Neural cell (in vitro differentiated cells): ENCODE results near the gene PIANP. TPM values are rescaled to one million over a fixed set of nuclear protein-coding genes. Genes with fewer than 3 reads are reported as not detected.

Experiments used
- H2AFZ ChIP-seq: fragments of 200-600, 300-800 bp; sonication (generic), shearing (Covaris generic); 2 replicates; pipeline ENCODE4 v1.6.0; 2014; ENCODE audit warnings: low read depth, mild to moderate bottlenecking, antibody characterized with exemption, low read length, moderate library complexity
- H3F3A ChIP-seq: fragments of 200-600 bp; shearing (Covaris generic); 2 replicates; pipeline ENCODE4 v1.6.1; 2016; ENCODE audit warnings: mild to moderate bottlenecking, moderate library complexity, mixed read lengths, antibody characterized with exemption, low read length; ENCODE audit not compliant: insufficient read depth, poor library complexity, severe bottlenecking
- H3K27ac ChIP-seq: fragments of 200-600, 300-800 bp; sonication (generic), shearing (Covaris generic); 2 replicates; pipeline ENCODE4 v1.5.1; 2014; ENCODE audit warnings: mild to moderate bottlenecking, low read length, moderate library complexity
- H3K27me3 ChIP-seq: fragments of 300-800, 200-600 bp; sonication (generic), shearing (Covaris generic); 2 replicates; pipeline ENCODE4 v1.6.0; 2014; ENCODE audit warnings: mild to moderate bottlenecking, low read depth, low read length, moderate library complexity; ENCODE audit not compliant: insufficient read depth
- H3K36me3 ChIP-seq: fragments of 300-800, 200-600 bp; sonication (generic), shearing (Covaris generic); 2 replicates; pipeline ENCODE4 v1.5.1; 2014; ENCODE audit warnings: mild to moderate bottlenecking, antibody characterized with exemption, low read length, moderate library complexity; ENCODE audit not compliant: insufficient read depth
- H3K4me2 ChIP-seq: fragments of 300-800, 200-600 bp; sonication (generic), shearing (Covaris generic); 2 replicates; pipeline ENCODE4 v1.6.0; 2014; ENCODE audit warnings: mild to moderate bottlenecking, low read length
- H3K4me3 ChIP-seq: fragments of 300-800, 200-600 bp; sonication (generic), shearing (Covaris generic); 2 replicates; pipeline ENCODE4 v1.5.1; 2014; ENCODE audit warnings: mild to moderate bottlenecking, low read length, moderate library complexity
- H3K79me2 ChIP-seq: fragments of 200-600 bp; shearing (Covaris generic); replicated peaks from 2 replicates; pipeline ENCODE4 v1.6.0; 2014; ENCODE audit warnings: mild to moderate bottlenecking, low read length, moderate library complexity; ENCODE audit not compliant: insufficient read depth
- H3K9ac ChIP-seq: fragments of 300-800, 200-600 bp; sonication (generic), shearing (Covaris generic); 2 replicates; pipeline ENCODE4 v1.6.1; 2016; ENCODE audit warnings: mild to moderate bottlenecking, low read length, mixed read lengths
- H3K9me2 ChIP-seq: fragments of 200-600 bp; shearing (Covaris generic); 2 replicates; pipeline ENCODE4 v1.6.1; 2016; ENCODE audit warnings: mild to moderate bottlenecking, low read length, mixed read lengths; ENCODE audit not compliant: insufficient read depth
- H3K9me3 ChIP-seq: fragments of 200-600, 300-800 bp; sonication (generic), shearing (Covaris generic); 2 replicates; pipeline ENCODE4 v1.6.1; 2016; ENCODE audit warnings: mild to moderate bottlenecking, mixed run types, low read length, moderate library complexity, mixed read lengths
- H4K20me1 ChIP-seq: fragments of 200-600 bp; shearing (Covaris generic); 2 replicates; pipeline ENCODE4 v1.6.1; 2016; ENCODE audit warnings: mild to moderate bottlenecking, mixed run types; ENCODE audit not compliant: insufficient read depth
- CTCF ChIP-seq: fragments of 450-650 bp; IDR thresholded peaks from 2 replicates; pipeline ENCODE4 v1.5.1; 2014; ENCODE audit warnings: antibody characterized with exemption, mild to moderate bottlenecking, moderate library complexity; ENCODE audit not compliant: poor library complexity, severe bottlenecking
- EP300 ChIP-seq: fragments of 450-650 bp; conservative IDR thresholded peaks from 2 replicates; pipeline ENCODE4 v1.6.1; 2014; ENCODE audit warnings: antibody characterized with exemption, mild to moderate bottlenecking, moderate library complexity; ENCODE audit not compliant: poor library complexity, severe bottlenecking
- EZH2 ChIP-seq: fragments of 200-600, 300-800 bp; shearing (Covaris generic), sonication (generic); IDR thresholded peaks from 2 replicates; pipeline ENCODE4 v1.6.1; 2014; ENCODE audit warnings: antibody characterized with exemption, low read length, borderline replicate concordance, mild to moderate bottlenecking; ENCODE audit not compliant: insufficient read depth, poor library complexity, severe bottlenecking
- MXI1 ChIP-seq: fragments of 450-650 bp; conservative IDR thresholded peaks from 2 replicates; pipeline ENCODE4 v1.6.1; 2014; ENCODE audit warnings: antibody characterized with exemption, mild to moderate bottlenecking; ENCODE audit not compliant: poor library complexity, severe bottlenecking
- POLR2AphosphoS5 ChIP-seq: IDR thresholded peaks from 2 replicates; pipeline ENCODE4 v1.6.1; 2012
- RAD21 ChIP-seq: fragments of 450-650 bp; conservative IDR thresholded peaks from 2 replicates; pipeline ENCODE4 v1.6.1; 2014; ENCODE audit warnings: antibody characterized with exemption, mild to moderate bottlenecking, moderate library complexity
- SMC3 ChIP-seq: fragments of 450-650 bp; conservative IDR thresholded peaks from 2 replicates; pipeline ENCODE4 v1.6.1; 2014; ENCODE audit warnings: antibody characterized with exemption, mild to moderate bottlenecking, moderate library complexity; ENCODE audit not compliant: poor library complexity
- TAF1 ChIP-seq: IDR thresholded peaks from 2 replicates; pipeline ENCODE4 v1.6.1; 2012; ENCODE audit warnings: low read depth
- polyA plus RNA-seq: library from polyadenylated mRNA; depleted of rRNA; stranded (reverse); fragments of >200 nt; gene quantifications from 2 replicates; pipeline ENCODE4 v1.2.3, GENCODE V29; 2014
- TF ChIP-seq, protein P1 (sequence below): IDR thresholded peaks from 2 replicates; pipeline ENCODE4 v1.6.1; 2012; ENCODE audit warnings: borderline replicate concordance

PIANP gene
- polyA plus RNA-seq, 1 donor from 2014 or later = 4.4 TPM

- Histone ChIP-seq H3K9me2 (no peaks in the 10 kb centered on the region), H3K9ac (no peak overlapping the region), H3F3A (no peaks in the 10 kb centered on the region), H3K79me2 (peaks cover 84% of the 10 kb centered on the region), H3K4me2 (no peak overlapping the region), H3K9me3 (no peaks in the 10 kb centered on the region), H3K27ac (no peak overlapping the region), H2AFZ (no peak overlapping the region), H4K20me1 (no peaks in the 10 kb centered on the region), H3K36me3 (no peaks in the 10 kb centered on the region), H3K27me3 (no peaks in the 10 kb centered on the region), H3K4me3 (peak overlapping the region; percentile 95)
- no peak for TF ChIP-seq MXI1
- no peak for TF ChIP-seq TAF1
- TF ChIP-seq CTCF = no peak
- no peak for TF ChIP-seq EP300
- no peak for TF ChIP-seq EZH2
- no peak for TF ChIP-seq SMC3
- no peak for TF ChIP-seq RAD21
- TF ChIP-seq POLR2AphosphoS5 = no peak
These were observed 14.8 kb downstream of the PIANP start for GRCh38 chr12:6685814-6686213.

DNA sequence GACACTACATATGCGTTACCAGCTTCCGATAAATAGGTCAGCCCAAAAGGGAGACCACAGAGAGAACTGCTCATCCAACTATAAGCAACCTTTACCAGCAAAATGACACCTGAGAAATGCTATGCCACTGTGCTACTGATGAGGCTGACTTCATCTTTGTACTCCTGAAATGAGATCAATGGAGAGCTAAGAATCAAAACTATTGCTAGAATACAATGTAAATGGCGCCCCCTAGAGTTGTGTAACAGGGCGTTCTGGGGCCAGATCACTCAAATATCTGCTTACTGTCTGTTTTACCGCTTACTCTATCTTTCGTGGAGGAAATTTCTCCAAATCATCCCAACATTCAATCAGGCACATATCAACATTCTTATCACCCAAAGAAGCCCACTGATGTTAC, 16.0 kb downstream of the PIANP start:
- Histone ChIP-seq H3K9me2 (no peaks in the 10 kb centered on the region), H3K27me3 (no peaks in the 10 kb centered on the region), H4K20me1 (no peaks in the 10 kb centered on the region), H3K9ac (peak overlapping the region; percentile 15), H2AFZ (no peak overlapping the region), H3K9me3 (no peaks in the 10 kb centered on the region), H3K36me3 (no peaks in the 10 kb centered on the region), H3K79me2 (peaks cover 77% of the 10 kb centered on the region), H3K4me3 (peak overlapping the region; percentile 39), H3F3A (no peaks in the 10 kb centered on the region), H3K4me2 (peak overlapping the region; percentile 22), H3K27ac (no peak overlapping the region)
- TF ChIP-seq RAD21 = peak; percentile 68
- TF ChIP-seq TAF1 = no peak
- TF ChIP-seq CTCF = peak; percentile 73
- peak; percentile 64 for TF ChIP-seq SMC3

- Histone ChIP-seq H3F3A (no peaks in the 10 kb centered on the region), H3K9me3 (no peaks in the 10 kb centered on the region), H3K36me3 (no peaks in the 10 kb centered on the region), H3K27ac (no peak overlapping the region), H3K9ac (no peak overlapping the region), H2AFZ (no peak overlapping the region), H3K9me2 (no peaks in the 10 kb centered on the region), H4K20me1 (no peaks in the 10 kb centered on the region), H3K4me3 (no peak overlapping the region), H3K4me2 (no peak overlapping the region), H3K79me2 (peaks cover 13% of the 10 kb centered on the region), H3K27me3 (no peaks in the 10 kb centered on the region)
- TF ChIP-seq, protein P1, sequence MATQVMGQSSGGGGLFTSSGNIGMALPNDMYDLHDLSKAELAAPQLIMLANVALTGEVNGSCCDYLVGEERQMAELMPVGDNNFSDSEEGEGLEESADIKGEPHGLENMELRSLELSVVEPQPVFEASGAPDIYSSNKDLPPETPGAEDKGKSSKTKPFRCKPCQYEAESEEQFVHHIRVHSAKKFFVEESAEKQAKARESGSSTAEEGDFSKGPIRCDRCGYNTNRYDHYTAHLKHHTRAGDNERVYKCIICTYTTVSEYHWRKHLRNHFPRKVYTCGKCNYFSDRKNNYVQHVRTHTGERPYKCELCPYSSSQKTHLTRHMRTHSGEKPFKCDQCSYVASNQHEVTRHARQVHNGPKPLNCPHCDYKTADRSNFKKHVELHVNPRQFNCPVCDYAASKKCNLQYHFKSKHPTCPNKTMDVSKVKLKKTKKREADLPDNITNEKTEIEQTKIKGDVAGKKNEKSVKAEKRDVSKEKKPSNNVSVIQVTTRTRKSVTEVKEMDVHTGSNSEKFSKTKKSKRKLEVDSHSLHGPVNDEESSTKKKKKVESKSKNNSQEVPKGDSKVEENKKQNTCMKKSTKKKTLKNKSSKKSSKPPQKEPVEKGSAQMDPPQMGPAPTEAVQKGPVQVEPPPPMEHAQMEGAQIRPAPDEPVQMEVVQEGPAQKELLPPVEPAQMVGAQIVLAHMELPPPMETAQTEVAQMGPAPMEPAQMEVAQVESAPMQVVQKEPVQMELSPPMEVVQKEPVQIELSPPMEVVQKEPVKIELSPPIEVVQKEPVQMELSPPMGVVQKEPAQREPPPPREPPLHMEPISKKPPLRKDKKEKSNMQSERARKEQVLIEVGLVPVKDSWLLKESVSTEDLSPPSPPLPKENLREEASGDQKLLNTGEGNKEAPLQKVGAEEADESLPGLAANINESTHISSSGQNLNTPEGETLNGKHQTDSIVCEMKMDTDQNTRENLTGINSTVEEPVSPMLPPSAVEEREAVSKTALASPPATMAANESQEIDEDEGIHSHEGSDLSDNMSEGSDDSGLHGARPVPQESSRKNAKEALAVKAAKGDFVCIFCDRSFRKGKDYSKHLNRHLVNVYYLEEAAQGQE = no peak
- TF ChIP-seq CTCF = no peak
- TF ChIP-seq TAF1 = no peak
- no peak for TF ChIP-seq POLR2AphosphoS5
- no peak for TF ChIP-seq RAD21
- TF ChIP-seq MXI1 = no peak
- no peak for TF ChIP-seq SMC3
- no peak for TF ChIP-seq EP300
- TF ChIP-seq EZH2 = no peak
These were observed 23.7 kb downstream of the PIANP start for GRCh38 chr12:6676962-6677361.
